Measurements from ENCODE around the gene THADA.
A peak's percentile ranks its signal among the peaks of the same experiment; 100 is the strongest.

Gene THADA

GRCh38 chr2:43194121-43194869, 401.5 kb downstream of the THADA start:
- Histone ChIP-seq H2AFZ (ENCODE audit: low read length) (no peak overlapping the region), H3K9me2 (ENCODE audit: low read depth, low read length) (no peaks in the 10 kb centered on the region), H3K4me1 (ENCODE audit: insufficient read depth, low read length, severe bottlenecking) (peaks cover 48% of the 10 kb centered on the region), H3K27ac (ENCODE audit: low read depth, low read length, poor library complexity, severe bottlenecking) (peak overlapping the region; percentile 94), H3K4me3 (ENCODE audit: low read depth, low read length, poor library complexity, severe bottlenecking) (peak overlapping the region; percentile 23), H4K20me1 (ENCODE audit: insufficient read depth, low read length) (no peaks in the 10 kb centered on the region), H3K4me2 (ENCODE audit: low read length) (peak overlapping the region; percentile 50), H3K36me3 (ENCODE audit: insufficient read depth, low read length) (no peaks in the 10 kb centered on the region), H3K79me2 (ENCODE audit: insufficient read depth, low read length) (no peaks in the 10 kb centered on the region), H3F3A (ENCODE audit: insufficient read depth, low read length) (no peaks in the 10 kb centered on the region), H3K27me3 (ENCODE audit: insufficient read depth, low read length) (no peaks in the 10 kb centered on the region), H3K9me3 (ENCODE audit: low read length) (no peaks in the 10 kb centered on the region), H3K9ac (ENCODE audit: low read length) (peak overlapping the region; percentile 46)
- no peak for TF ChIP-seq EZH2 (IDR thresholded peaks at IDR 0.05; ENCODE audit: borderline replicate concordance, low read length)
- no peak for TF ChIP-seq CTCF (IDR thresholded peaks at IDR 0.05; ENCODE audit: low read length)

- no peaks in the 10 kb centered on the region for H3F3A ChIP-seq (ENCODE audit: insufficient read depth, low read length)
- H3K27me3 ChIP-seq (ENCODE audit: insufficient read depth, low read length) = no peaks in the 10 kb centered on the region
- no peaks in the 10 kb centered on the region for H4K20me1 ChIP-seq (ENCODE audit: insufficient read depth, low read length)
- peaks cover 48% of the 10 kb centered on the region for H3K4me1 ChIP-seq (ENCODE audit: insufficient read depth, low read length, severe bottlenecking)
- H3K79me2 ChIP-seq (ENCODE audit: insufficient read depth, low read length) = no peaks in the 10 kb centered on the region
- TF ChIP-seq CTCF (IDR thresholded peaks at IDR 0.05; ENCODE audit: low read length) (no peak), EZH2 (IDR thresholded peaks at IDR 0.05; ENCODE audit: borderline replicate concordance, low read length) (no peak)
- H3K36me3 ChIP-seq (ENCODE audit: insufficient read depth, low read length) = no peaks in the 10 kb centered on the region
- H3K4me3 ChIP-seq (ENCODE audit: low read depth, low read length, poor library complexity, severe bottlenecking) = no peak overlapping the region
- no peaks in the 10 kb centered on the region for H3K9me2 ChIP-seq (ENCODE audit: low read depth, low read length)
- peak overlapping the region; percentile 94 for H3K27ac ChIP-seq (ENCODE audit: low read depth, low read length, poor library complexity, severe bottlenecking)
- no peak overlapping the region for H2AFZ ChIP-seq (ENCODE audit: low read length)
- peak overlapping the region; percentile 46; the same call in 1 of the 2 replicates for H3K9ac ChIP-seq (ENCODE audit: low read length)
- H3K4me2 ChIP-seq (ENCODE audit: low read length) = no peak overlapping the region; the same call in 1 of the 2 replicates
- no peaks in the 10 kb centered on the region for H3K9me3 ChIP-seq (ENCODE audit: low read length)
Measured at GRCh38 chr2:43193652-43194120, 402.2 kb downstream of the THADA start.

DNA sequence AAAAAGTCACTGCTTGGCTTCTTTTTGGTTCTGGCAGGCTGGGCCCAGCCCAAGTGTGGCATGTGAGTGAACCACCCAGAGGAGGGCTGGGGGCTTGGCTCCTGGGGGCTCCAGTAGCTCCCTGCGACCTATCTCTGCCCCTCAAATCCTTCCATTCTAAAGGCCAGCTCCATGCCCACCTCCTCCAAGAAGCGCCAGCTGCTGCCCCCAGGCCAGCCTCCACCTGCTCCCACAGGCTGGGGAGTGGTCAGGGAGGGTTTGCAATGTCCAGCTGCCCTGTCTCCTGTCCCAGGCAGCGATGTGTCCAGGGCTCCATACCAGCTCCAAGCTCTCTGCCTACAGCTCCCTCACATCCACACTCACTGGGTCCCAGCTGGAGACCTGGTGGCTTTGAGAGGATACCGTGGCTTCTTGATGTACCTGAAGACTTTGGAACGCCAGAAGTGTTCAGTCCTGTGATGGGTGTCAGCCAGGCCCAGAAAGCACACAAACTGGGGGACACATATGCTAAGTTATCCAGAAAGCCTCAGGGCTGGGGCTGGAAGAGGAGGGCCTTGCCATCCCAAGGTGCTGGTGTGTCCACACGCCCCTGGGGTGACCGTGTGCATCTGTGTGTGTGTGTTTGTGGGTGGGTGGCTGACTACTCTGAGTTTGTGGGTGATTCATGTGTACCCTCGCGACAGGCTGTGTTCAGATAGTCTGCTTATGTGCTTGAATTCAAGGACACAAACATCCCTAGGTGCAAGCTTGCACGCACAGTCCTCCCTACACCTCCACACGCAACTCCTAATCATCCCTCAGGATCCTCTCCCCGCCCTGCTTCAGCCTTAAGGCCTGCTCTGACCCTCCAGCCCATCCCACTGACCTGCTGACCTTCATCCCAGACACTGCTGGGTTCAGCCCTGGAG, 402.8 kb downstream of the THADA start:
- no peak overlapping the region for H3K4me3 ChIP-seq (ENCODE audit: low read depth, low read length, poor library complexity, severe bottlenecking)
- no peaks in the 10 kb centered on the region for H3K9me3 ChIP-seq (ENCODE audit: low read length)
- TF ChIP-seq EZH2 (IDR thresholded peaks at IDR 0.05; ENCODE audit: borderline replicate concordance, low read length) (no peak), CTCF (IDR thresholded peaks at IDR 0.05; ENCODE audit: low read length) (no peak)
- no peak overlapping the region for H2AFZ ChIP-seq (ENCODE audit: low read length)
- no peak overlapping the region for H3K4me2 ChIP-seq (ENCODE audit: low read length)
- H3F3A ChIP-seq (ENCODE audit: insufficient read depth, low read length) = no peaks in the 10 kb centered on the region
- H3K4me1 ChIP-seq (ENCODE audit: insufficient read depth, low read length, severe bottlenecking) = peaks cover 53% of the 10 kb centered on the region
- H3K9ac ChIP-seq (ENCODE audit: low read length) = no peak overlapping the region; the same call in 1 of the 2 replicates
- H4K20me1 ChIP-seq (ENCODE audit: insufficient read depth, low read length) = no peaks in the 10 kb centered on the region
- no peaks in the 10 kb centered on the region for H3K79me2 ChIP-seq (ENCODE audit: insufficient read depth, low read length)
- peak overlapping the region; percentile 94 for H3K27ac ChIP-seq (ENCODE audit: low read depth, low read length, poor library complexity, severe bottlenecking)
- no peaks in the 10 kb centered on the region for H3K36me3 ChIP-seq (ENCODE audit: insufficient read depth, low read length)
- H3K9me2 ChIP-seq (ENCODE audit: low read depth, low read length) = no peaks in the 10 kb centered on the region
- H3K27me3 ChIP-seq (ENCODE audit: insufficient read depth, low read length) = no peaks in the 10 kb centered on the region
